ENCODE data around the gene DOK3. TPM values are rescaled to one million over a fixed set of nuclear protein-coding genes. Genes with fewer than 3 reads are reported as not detected.

DOK3 gene
- total RNA-seq, 1 experiment from 2014 or later = 12.4 TPM

DNA sequence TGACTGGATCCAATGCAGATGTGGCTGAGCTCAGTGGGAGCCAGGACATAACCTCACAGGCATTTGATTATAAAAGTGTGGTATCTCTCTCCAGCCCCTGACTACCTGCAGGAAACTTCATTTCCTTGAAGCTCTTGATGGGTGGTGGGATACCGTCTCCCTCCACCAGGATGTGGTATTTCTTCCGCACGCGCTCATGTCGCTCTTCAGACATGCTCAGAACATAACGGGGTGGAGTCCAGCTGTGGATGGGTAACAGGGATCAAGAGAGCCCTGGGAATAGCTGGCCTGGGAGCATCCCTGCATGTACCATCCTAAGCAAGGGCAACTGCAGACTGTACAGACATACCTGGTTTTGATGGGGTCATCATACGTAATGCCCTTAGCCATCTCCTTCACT is 6.0 kb upstream of the DOK3 start:
- intact Hi-C loops (cut with micrococcal nuclease; ENCODE audit: unreplicated experiment) = no loop called here
- no peak for DNase-seq (ENCODE audit: low read depth, low spot score)
- Histone ChIP-seq H3K4me1 (ENCODE audit: control insufficient read depth, insufficient read depth, low read length) (peaks cover 19% of the 10 kb centered on the region), H3K36me3 (ENCODE audit: control insufficient read depth, insufficient read depth, low read length) (peaks cover 18% of the 10 kb centered on the region), H3K27me3 (ENCODE audit: control insufficient read depth, insufficient read depth, low read length) (no peaks in the 10 kb centered on the region), H3K4me3 (ENCODE audit: low read depth in 2 of 2, low read length in 2 of 2) (peak overlapping the region; percentile 93 to 94), H3K27ac (ENCODE audit: low read length) (peak overlapping the region; percentile 91), H3K9me3 (ENCODE audit: control insufficient read depth, insufficient read depth, low read depth, low read length) (no peaks in the 10 kb centered on the region)
- no peak for ATAC-seq
- in situ Hi-C loops (cut with HindIII; ENCODE audit: low pct_unique_long_range_greater_than_20kb, low sequenced_read_pairs) = no loop called here
- ChIA-PET CTCF (no interaction called here), POLR2A (interaction anchor here (1.3 kb wide), 1 partner anchor 18 kb away, joined by 4 read pairs; the partner anchor contains the start of gene PDLIM7)
- TSS peak; percentile 84 for BruUV-seq (replicated peaks)
- no peak for TF ChIP-seq SIN3A (IDR thresholded peaks at IDR 0.05; ENCODE audit: borderline replicate concordance, insufficient read depth, low read depth, low read length)
- no peak for TF ChIP-seq CTCF (IDR thresholded peaks at IDR 0.05)
- TF ChIP-seq POLR2AphosphoS5 (IDR thresholded peaks at IDR 0.05; ENCODE audit: low read depth, low read length) = no peak
- TF ChIP-seq, protein P1, sequence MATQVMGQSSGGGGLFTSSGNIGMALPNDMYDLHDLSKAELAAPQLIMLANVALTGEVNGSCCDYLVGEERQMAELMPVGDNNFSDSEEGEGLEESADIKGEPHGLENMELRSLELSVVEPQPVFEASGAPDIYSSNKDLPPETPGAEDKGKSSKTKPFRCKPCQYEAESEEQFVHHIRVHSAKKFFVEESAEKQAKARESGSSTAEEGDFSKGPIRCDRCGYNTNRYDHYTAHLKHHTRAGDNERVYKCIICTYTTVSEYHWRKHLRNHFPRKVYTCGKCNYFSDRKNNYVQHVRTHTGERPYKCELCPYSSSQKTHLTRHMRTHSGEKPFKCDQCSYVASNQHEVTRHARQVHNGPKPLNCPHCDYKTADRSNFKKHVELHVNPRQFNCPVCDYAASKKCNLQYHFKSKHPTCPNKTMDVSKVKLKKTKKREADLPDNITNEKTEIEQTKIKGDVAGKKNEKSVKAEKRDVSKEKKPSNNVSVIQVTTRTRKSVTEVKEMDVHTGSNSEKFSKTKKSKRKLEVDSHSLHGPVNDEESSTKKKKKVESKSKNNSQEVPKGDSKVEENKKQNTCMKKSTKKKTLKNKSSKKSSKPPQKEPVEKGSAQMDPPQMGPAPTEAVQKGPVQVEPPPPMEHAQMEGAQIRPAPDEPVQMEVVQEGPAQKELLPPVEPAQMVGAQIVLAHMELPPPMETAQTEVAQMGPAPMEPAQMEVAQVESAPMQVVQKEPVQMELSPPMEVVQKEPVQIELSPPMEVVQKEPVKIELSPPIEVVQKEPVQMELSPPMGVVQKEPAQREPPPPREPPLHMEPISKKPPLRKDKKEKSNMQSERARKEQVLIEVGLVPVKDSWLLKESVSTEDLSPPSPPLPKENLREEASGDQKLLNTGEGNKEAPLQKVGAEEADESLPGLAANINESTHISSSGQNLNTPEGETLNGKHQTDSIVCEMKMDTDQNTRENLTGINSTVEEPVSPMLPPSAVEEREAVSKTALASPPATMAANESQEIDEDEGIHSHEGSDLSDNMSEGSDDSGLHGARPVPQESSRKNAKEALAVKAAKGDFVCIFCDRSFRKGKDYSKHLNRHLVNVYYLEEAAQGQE (IDR thresholded peaks at IDR 0.05; ENCODE audit: insufficient read depth in 1 of 2, low read depth in 2 of 2, low read length in 1 of 2) = no peak
- TF ChIP-seq TCF7L2 (IDR thresholded peaks at IDR 0.05; ENCODE audit: low read depth, low read length) = no peak

GRCh38 chr5:177514541-177514940 is 4.9 kb upstream of the DOK3 start:
- intact Hi-C loops (cut with micrococcal nuclease; ENCODE audit: unreplicated experiment) = no loop called here
- peaks cover 21% of the 10 kb centered on the region for H3K4me1 ChIP-seq (ENCODE audit: control insufficient read depth, insufficient read depth, low read length)
- DNase-seq (ENCODE audit: low read depth, low spot score) = no peak
- in situ Hi-C loops (cut with HindIII; ENCODE audit: low pct_unique_long_range_greater_than_20kb, low sequenced_read_pairs) = no loop called here
- no peak for TF ChIP-seq CTCF (IDR thresholded peaks at IDR 0.05)
- TF ChIP-seq SIN3A (IDR thresholded peaks at IDR 0.05; ENCODE audit: borderline replicate concordance, insufficient read depth, low read depth, low read length) = no peak
- TF ChIP-seq, protein P1 (IDR thresholded peaks at IDR 0.05; ENCODE audit: insufficient read depth in 1 of 2, low read depth in 2 of 2, low read length in 1 of 2) = no peak
- TF ChIP-seq TCF7L2 (IDR thresholded peaks at IDR 0.05; ENCODE audit: low read depth, low read length) = no peak
- no peak for TF ChIP-seq POLR2AphosphoS5 (IDR thresholded peaks at IDR 0.05; ENCODE audit: low read depth, low read length)
- H3K27ac ChIP-seq (ENCODE audit: low read length) = no peak overlapping the region
- no peak for ATAC-seq
- H3K27me3 ChIP-seq (ENCODE audit: control insufficient read depth, insufficient read depth, low read length) = no peaks in the 10 kb centered on the region
- H3K9me3 ChIP-seq (ENCODE audit: control insufficient read depth, insufficient read depth, low read depth, low read length) = no peaks in the 10 kb centered on the region
- peaks cover 14% of the 10 kb centered on the region for H3K36me3 ChIP-seq (ENCODE audit: control insufficient read depth, insufficient read depth, low read length)
- CTCF ChIA-PET = no interaction called here
- H3K4me3 ChIP-seq (ENCODE audit: low read depth in 2 of 2, low read length in 2 of 2) = no peak overlapping the region
- BruUV-seq (replicated peaks) = no TSS peak
- POLR2A ChIA-PET = no interaction called here
